H1 (cell line): ENCODE data around the gene SPACA4.

Source experiments
- HDAC2 ChIP-seq, 2 experiments: fragments of 300-600 bp in 1 of 2; sonication (generic) in 1 of 2; IDR thresholded peaks; 2 replicates each; pipeline ENCODE4 v1.6.1; 2011 to 2012; ENCODE audit warnings: low read depth in 2 of 2, low read length in 2 of 2, mild to moderate bottlenecking in 2 of 2, moderate library complexity in 2 of 2, borderline replicate concordance in 1 of 2, inconsistent platforms in 1 of 2
- POLR2AphosphoS5 ChIP-seq: IDR thresholded peaks from 2 replicates; pipeline ENCODE4 v1.6.1; 2011; ENCODE audit warnings: low read depth, low read length

DNA sequence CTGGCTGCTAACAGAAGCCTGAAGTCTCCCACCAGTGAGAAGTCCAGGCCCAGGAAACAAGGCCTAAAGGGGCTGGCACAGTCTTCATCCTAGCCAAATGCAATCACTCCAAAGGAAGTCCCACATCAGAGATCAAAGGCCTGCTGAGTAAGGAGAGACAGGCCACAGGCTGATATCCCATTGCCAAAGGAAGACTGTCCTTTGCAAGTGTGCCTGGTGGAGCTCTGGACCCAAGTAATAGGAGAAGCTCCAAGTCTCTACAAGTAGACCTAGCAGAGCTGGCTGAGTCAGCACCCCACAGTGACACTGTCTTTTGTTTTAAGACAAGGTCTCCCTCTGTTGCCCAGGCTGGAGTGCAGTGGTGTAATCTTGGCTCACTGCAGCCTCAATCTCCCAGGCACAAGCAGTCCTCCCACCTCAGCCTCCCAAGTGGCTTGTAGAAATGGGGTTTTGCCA, 26.2 kb downstream of the SPACA4 start:
- TF ChIP-seq HDAC2 (IDR thresholded peaks at IDR 0.05; ENCODE audit: borderline replicate concordance in 1 of 2, low read depth in 2 of 2, low read length in 2 of 2): no peak
- no peak for TF ChIP-seq POLR2AphosphoS5
